Choroid plexus epithelial cell (primary cell): Measurements from ENCODE around the gene PRSS36.

Experiments used
- DNase-seq: peaks from one replicate; pipeline ENCODE4 v3.0.0-alpha.2; 2010; ENCODE audit warnings: low read depth
- H3K4me3 ChIP-seq: 2 replicates; pipeline ENCODE4 v1.5.1; 2011; ENCODE audit warnings: low read depth, mild to moderate bottlenecking, control low read depth, low read length, moderate library complexity
- CTCF ChIP-seq: conservative IDR thresholded peaks from 2 replicates; pipeline ENCODE4 v1.5.1; 2011; ENCODE audit warnings: low read depth, mild to moderate bottlenecking, control low read depth, inconsistent platforms, low read length, moderate library complexity

PRSS36 gene

GRCh38 chr16:31133046-31133501 lies 16.8 kb downstream of the PRSS36 start:
- no peak for DNase-seq
- TF ChIP-seq CTCF, result no peak

GRCh38 chr16:31132303-31132979 lies 17.4 kb downstream of the PRSS36 start:
- no peak for TF ChIP-seq CTCF
- H3K4me3 ChIP-seq, result no peak overlapping the region
- DNase-seq, result no peak

More at GRCh38 chr16:31133046-31133501, 16.8 kb downstream of the PRSS36 start:
- H3K4me3 ChIP-seq, result no peak overlapping the region

- no peak overlapping the region for H3K4me3 ChIP-seq
- TF ChIP-seq CTCF, result no peak
- no peak for DNase-seq
These were observed 18.0 kb downstream of the PRSS36 start for GRCh38 chr16:31131841-31132271.

GRCh38 chr16:31131416-31131815 lies 18.4 kb downstream of the PRSS36 start:
- no peak overlapping the region for H3K4me3 ChIP-seq
- no peak for TF ChIP-seq CTCF
- DNase-seq, result no peak

- H3K4me3 ChIP-seq, result no peak overlapping the region
- no peak for TF ChIP-seq CTCF
- DNase-seq, result no peak
These were observed 19.0 kb downstream of the PRSS36 start for GRCh38 chr16:31130899-31131298.

- no peak for DNase-seq
- H3K4me3 ChIP-seq, result no peak overlapping the region
- no peak for TF ChIP-seq CTCF
These were observed 19.5 kb downstream of the PRSS36 start for GRCh38 chr16:31130336-31130891.
